GM19328 (cell line): ENCODE measurements around the gene INSIG1.

ENCODE experiments used
- ATAC-seq: cut with Tn5 transposase; IDR thresholded peaks from one replicate; pipeline ENCODE4 v1.9.1; 2021; ENCODE audit warnings: mild to moderate bottlenecking, moderate library complexity; ENCODE audit not compliant: unreplicated experiment

Gene INSIG1

DNA sequence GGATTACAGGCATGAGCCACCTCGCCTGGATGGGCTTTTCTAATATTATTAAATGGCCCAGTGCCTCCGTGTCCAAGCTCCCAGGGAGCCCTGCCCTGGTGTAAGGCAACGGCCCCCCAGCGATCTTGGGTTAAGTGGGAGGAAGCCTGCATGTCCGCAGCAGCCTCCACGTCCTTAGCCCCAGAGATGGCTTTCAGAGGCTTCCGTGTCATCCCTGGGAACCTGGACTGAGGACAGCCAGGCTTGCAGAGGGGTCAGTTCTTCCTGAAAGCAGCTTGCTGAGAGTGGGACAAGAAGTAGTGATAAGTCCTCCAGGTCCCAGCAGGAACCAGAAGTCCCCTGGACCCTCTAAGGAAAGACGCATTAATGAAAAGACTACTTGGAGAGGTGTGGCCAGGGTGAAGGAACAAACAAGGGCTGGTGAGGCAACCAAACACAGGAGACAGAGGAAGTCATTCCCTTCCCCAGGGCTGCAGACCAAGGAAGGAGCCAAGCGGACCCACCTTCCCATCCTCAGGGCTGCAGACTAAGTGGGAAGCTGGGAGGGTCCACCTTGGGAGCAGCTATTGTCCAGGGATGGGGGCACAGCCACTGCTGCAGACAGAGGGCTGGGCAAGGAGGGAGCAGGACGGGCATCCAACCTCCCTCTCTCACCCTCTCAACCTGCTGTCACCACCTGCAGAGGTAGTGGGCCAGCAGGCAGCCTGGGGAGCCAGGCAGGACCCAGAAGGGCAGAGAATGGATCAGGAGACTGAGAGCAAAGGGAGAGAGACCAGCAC lies 13.0 kb upstream of the INSIG1 start:
- ATAC-seq, result no peak

DNA sequence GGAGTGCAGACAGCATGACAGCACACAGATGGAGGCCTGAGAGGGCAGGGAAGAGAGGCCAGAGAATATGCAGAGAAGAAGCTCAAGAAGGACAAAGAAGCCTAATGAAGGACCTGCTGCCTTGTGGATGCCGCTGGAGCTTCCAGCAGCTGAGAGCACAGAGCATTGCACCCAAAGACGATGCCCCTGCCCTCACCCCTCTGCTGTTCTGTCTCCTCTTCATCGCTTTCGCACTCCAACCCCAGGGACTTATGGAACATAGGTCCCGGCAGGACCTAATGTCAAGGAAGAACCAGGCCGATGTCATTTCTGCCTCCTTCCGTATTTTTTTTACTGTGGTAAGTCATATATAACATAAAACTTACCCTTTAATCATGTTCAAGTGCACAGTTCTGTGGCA lies 12.3 kb upstream of the INSIG1 start:
- ATAC-seq, result no peak

GRCh38 chr7:155285833-155286232 lies 11.8 kb upstream of the INSIG1 start:
- ATAC-seq, result no peak

- no peak for ATAC-seq
These were observed 11.0 kb upstream of the INSIG1 start for GRCh38 chr7:155286686-155287085.

DNA sequence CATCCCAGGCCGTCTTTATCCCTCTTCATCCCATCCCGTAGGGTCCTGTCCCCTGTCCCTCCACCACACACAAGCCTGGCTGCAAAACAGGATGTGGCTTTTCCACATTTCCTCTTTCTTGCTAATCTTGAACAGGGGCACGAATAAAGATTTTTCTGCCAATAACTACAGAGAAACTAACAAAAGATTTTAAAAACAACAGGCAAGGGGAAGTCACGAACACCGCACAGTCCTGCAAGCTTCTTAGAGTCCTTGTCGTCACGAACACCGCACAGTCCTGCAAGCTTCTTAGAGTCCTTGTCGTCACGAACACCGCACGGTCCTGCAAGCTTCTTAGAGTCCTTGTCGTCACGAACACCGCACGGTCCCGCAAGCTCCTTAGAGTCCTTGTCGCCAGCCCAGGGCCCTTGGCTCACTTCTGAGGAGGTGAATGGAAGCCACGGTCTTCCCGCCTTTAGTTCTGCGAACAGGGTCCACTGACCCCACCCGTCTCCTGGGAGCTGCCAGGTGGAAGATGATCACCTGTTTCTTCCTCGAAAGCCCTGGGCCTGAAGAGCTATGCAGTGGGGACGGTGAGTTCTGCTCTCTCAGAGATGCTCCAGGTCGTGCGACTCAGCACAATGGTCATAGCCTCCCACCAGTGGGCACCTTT lies 10.3 kb upstream of the INSIG1 start:
- no peak for ATAC-seq

GRCh38 chr7:155288055-155288454 lies 9.6 kb upstream of the INSIG1 start:
- no peak for ATAC-seq

- ATAC-seq, result no peak
These were observed 8.6 kb upstream of the INSIG1 start for GRCh38 chr7:155289107-155289506.

GRCh38 chr7:155289949-155290501 lies 7.7 kb upstream of the INSIG1 start:
- no peak for ATAC-seq

DNA sequence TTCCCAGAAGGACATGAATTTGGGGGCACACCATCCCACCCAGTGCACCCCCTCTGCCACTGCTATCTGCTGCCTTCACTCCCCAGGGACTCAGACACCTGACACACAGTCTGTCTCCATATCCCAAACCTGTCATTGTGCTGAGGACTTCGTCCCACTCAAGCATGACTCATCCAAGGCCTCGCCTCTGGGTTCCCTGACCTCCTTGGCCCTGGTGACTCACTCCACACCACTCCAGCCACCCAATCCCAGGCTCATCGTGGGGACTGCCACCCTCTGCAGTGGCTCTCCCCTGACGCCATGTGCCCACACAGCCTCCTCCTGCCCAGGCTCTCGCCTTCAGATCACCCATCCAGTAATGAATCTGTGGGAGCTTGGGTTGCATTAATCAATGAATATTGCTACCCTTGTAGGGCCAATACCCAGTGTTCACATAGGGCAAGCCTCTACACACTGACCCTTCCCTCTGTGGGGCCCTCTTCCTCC lies 6.6 kb upstream of the INSIG1 start:
- ATAC-seq, result no peak

DNA sequence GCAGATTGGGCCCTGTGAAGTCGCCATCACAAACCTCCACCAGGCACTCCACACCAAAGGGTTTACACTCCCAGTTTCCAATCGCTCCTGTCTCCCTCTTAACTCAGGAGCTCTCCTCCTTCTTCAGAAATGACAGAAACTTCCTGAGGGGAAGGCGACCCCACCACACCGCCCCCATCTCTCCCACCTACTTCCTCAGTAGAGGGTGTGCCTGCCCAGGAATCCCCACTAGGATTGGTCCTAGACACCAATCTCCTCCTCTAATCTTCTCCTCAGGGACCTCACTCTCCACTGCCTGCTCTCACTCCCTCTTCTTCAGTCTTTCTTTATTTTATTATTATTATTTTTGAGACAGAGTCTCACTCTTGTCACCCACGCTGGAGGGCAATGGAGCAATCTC lies 5.9 kb upstream of the INSIG1 start:
- no peak for ATAC-seq

- ATAC-seq, result no peak
These were observed 4.9 kb upstream of the INSIG1 start for GRCh38 chr7:155292680-155293226.

DNA sequence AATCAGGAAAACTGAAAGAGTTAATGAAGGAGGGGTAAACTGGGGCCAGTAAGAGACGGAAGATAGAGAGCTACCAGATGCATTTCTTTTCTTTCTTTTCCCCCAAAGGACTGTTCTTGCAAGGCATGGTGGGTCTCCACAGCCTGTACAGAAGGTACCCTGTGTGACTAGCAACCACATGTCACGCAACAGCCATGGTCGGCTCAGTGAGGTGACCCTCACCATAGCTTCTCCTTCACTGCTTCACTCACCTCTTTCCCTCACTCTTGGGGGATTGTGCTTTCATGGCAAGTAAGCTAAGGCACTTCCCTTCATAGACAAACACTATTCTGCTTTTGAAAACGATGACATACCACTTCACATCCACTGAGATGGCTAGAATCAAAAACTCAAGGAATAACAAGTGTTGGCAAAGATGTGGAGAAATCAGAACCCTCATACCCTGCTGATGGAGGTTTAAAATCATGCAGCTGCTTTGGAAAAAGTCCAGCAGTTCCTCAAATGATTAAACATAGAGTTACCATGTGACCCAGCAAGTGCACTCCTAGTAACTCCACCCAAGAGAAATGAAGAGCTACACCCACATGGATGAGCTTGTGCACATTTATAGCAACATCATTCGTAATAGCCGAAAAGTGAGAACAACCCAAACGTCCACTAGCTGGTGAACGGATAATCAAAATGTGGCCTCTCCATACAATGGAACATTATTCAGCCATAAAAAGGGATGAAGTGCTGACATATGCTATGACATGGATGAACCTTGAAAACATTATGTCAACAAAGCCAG lies 3.8 kb upstream of the INSIG1 start:
- ATAC-seq, result no peak

- ATAC-seq, result no peak
These were observed 3.2 kb upstream of the INSIG1 start for GRCh38 chr7:155294511-155294778.

DNA sequence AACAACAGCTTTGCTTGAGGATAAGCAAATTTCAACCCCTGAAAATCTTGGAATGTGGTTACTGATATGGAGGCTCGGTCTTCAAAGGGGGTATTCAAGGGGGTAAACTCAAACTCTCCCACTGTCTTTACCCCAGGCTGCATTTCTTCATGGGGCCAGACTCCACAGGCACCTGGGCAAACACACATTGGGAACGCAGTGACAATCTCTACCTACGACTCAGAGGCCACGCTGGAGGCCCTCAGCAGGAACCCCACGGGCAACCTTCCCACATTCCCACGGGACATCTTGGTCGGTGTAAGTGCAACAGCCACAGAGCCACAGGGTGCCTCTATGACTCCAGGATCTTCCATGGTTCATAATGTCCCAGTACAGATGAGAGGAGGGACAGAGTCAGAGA lies 2.2 kb upstream of the INSIG1 start:
- ATAC-seq, result no peak

DNA sequence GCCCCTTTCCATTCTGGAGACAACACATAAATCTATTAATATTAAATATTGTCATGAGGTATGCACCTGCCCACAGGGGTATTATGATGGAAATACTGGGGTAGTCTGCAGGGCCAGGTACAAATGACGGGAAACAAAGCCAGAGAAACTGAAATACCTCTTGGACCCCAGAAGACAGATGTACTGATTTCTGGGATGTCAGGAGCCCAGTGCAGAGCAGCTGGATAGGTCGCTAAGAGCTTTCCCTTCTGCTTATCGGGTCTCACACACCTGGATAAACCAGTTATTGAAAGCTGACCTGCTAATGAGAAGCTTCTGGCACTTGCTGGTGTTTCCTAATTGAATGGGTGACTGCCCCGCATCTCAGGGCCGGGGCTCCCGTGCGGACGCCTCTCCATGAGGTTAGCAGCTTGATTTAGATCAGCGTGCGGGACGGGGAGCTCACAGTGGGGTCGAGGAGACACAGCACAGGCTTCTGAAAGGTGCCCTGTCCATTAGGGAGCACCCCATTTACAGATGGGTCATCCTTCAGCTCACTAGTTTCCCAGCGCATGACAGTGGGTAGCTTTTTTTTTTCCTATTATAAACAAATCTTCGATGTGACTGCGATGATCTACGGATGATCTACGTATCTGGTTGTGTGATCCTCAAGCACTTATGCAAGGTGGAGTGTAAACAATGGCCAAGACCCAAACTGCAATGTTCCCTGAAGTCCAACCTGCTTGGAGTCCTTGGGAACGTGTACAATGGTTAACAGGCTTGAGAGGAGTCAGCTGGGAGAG lies 1.5 kb upstream of the INSIG1 start:
- no peak for ATAC-seq

- peak; percentile 26 for ATAC-seq
These were observed 726 bp upstream of the INSIG1 start for GRCh38 chr7:155296788-155297516.

DNA sequence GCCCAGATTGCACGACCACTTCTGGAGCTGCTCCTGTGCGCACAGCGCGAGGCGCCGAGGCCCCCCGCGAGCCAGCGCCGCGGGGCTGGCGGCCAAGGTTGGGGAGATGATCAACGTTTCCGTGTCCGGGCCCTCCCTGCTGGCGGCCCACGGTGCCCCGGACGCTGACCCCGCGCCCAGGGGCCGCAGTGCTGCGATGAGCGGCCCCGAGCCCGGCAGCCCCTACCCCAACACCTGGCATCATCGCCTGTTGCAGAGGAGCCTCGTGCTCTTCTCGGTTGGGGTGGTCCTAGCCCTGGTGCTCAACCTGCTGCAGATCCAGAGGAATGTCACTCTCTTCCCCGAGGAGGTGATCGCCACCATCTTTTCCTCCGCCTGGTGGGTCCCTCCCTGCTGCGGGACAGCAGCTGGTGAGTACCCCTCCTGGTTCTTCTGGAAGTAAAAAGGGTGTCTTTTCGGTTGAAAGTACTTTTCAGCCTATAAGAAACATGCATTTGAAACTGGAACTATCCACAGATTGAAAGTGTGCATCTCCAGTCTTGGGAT lies 683 bp downstream of the INSIG1 start:
- ATAC-seq, result no peak

- peak; percentile 52 for ATAC-seq
These were observed 1.3 kb downstream of the INSIG1 start for GRCh38 chr7:155298834-155299534.
